Natural killer cell treated with Interleukin-12 subunit alpha and Interleukin-12 subunit beta and Interleukin-15 and Interleukin-18, amount 100 ng/mL, for 72 hours (primary cell): Measurements from ENCODE around the gene HCLS1. TPM values are rescaled to one million over a fixed set of nuclear protein-coding genes. Genes with fewer than 3 reads are reported as not detected.
A peak's percentile ranks its signal among the peaks of the same experiment; 100 is the strongest.
"Not testable (repeated sequence)": the region's sequence is repeated elsewhere in the genome, so short reads cannot be mapped to it uniquely, and the experiment has no call there.

Experiments used
- ATAC-seq, 2 donors: fragments of 150-1000 bp; cut with Tn5 transposase in 1 of 2; sonication (Bioruptor Pico), chemical (Tn5 transposase) in 1 of 2; 2 replicates each; pipeline ENCODE4 v1.10.0; 2021
- DNase-seq: peaks from one replicate; pipeline ENCODE4 v3.0.0; 2022; ENCODE audit warnings: low spot score
- H3K27ac Mint-ChIP-seq, 2 donors: 1 replicate in 1 of 2; 2 replicates in 1 of 2; pipeline ENCODE4 v1.8.0; 2022; ENCODE audit warnings: mixed read lengths in 2 of 2, mild to moderate bottlenecking in 1 of 2, moderate library complexity in 1 of 2
- H3K27me3 Mint-ChIP-seq, 2 donors: 1 replicate in 1 of 2; 2 replicates in 1 of 2; pipeline ENCODE4 v1.8.0; 2022; ENCODE audit warnings: mixed read lengths in 2 of 2
- H3K36me3 Mint-ChIP-seq: one replicate; pipeline ENCODE4 v1.8.0; 2022; ENCODE audit warnings: mixed read lengths
- H3K4me1 Mint-ChIP-seq, 2 donors: 1 replicate in 1 of 2; 2 replicates in 1 of 2; pipeline ENCODE4 v1.8.0; 2022; ENCODE audit warnings: low read depth in 2 of 2, mixed read lengths in 2 of 2, mild to moderate bottlenecking in 1 of 2
- H3K4me3 Mint-ChIP-seq: one replicate; pipeline ENCODE4 v1.8.0; 2022; ENCODE audit warnings: mixed read lengths
- H3K9me3 Mint-ChIP-seq: 2 replicates; pipeline ENCODE4 v1.8.0; 2022; ENCODE audit warnings: mixed read lengths
- total RNA-seq, 2 donors: library from RNA; stranded (reverse); gene quantifications; one replicate each; pipeline ENCODE4 v1.2.3, GENCODE V29; 2022

The HCLS1 gene, protein sequence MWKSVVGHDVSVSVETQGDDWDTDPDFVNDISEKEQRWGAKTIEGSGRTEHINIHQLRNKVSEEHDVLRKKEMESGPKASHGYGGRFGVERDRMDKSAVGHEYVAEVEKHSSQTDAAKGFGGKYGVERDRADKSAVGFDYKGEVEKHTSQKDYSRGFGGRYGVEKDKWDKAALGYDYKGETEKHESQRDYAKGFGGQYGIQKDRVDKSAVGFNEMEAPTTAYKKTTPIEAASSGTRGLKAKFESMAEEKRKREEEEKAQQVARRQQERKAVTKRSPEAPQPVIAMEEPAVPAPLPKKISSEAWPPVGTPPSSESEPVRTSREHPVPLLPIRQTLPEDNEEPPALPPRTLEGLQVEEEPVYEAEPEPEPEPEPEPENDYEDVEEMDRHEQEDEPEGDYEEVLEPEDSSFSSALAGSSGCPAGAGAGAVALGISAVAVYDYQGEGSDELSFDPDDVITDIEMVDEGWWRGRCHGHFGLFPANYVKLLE
- total RNA-seq = 100 to 1,000 TPM; 252 to 297 TPM

DNA sequence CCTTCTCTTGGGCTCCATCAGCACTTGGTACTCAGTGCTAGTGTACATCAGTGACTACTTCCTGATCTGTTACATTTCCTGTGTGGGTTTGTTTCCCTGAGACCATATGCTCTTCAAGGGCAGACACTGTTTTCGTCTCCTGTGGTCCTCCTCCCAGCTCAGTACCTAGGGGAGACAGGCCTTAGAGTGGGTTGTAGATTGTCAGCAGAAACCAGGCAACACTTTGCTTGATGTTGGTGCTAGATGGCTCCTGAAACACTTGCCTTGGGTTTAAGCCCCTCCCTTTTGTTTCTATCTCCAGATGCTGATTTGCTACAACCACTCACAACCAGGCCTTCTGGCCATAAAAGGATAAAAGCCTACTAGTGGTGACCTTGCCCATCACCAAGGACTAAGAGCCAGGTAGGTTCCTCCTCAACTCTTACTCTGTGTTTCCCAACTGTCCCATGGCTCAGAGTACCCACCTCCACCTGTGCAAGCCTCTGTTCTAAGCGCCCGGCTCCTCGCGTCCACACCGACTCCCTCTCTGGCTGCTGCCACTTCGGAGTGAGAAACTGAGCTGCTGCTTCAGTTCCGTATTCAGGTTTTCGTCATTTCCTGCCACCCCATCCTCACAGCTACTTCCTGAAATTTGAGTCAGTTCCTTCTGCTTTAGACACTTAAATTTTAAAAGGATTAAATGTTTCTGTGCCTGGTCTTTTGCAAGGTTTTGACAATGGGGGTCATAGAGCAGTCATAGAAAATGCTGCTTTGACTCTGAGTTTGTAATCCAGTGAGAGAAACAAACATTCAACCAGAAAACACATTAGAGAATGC, at the start of gene HCLS1:
Gene HCLS1, minus strand, starts transcription at position 548 of the 816 bp plus-strand sequence. CDS start 2,556 bp downstream, outside the sequence.
- Mint-ChIP-seq H3K27me3 (no peaks in the 10 kb centered on the region), H3K4me1 (peaks cover 46 to 52% of the 10 kb centered on the region in 2 donors), H3K27ac (peak within 1 kb of the TSS; percentile 95 to 97), H3K4me3 (peak within 1 kb of the TSS; percentile 91), H3K36me3 (peaks cover 52% of the 10 kb centered on the region), H3K9me3 (no peaks in the 10 kb centered on the region)
- DNase-seq (peak; percentile 71), ATAC-seq (peak; percentile 90 to 92)

DNA sequence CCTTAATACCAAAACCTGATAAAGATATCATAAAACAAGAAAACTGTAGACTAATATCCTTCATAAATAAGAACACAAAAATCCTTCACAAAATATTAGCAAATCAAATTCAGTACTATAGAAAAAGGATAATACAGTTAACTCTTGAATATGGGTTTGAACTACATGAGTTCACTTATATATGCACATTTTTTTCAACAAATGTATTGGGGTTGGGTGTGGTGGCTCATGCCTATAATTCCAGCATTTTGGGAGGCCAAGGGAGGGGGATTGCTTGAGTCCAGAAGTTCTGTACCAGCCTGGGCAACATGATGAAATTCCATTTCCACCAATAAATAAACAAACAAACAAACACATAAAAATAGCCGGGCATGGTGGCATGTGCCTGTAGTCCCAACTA, 49.6 kb upstream of the HCLS1 start:
- H3K9me3 Mint-ChIP-seq = no peaks in the 10 kb centered on the region
- peaks cover 0 to 2% of the 10 kb centered on the region in 2 donors for H3K4me1 Mint-ChIP-seq
- H3K4me3 Mint-ChIP-seq = no peak overlapping the region
- peaks cover 24% of the 10 kb centered on the region for H3K36me3 Mint-ChIP-seq
- ATAC-seq (no peak), DNase-seq (no peak)
- H3K27me3 Mint-ChIP-seq = no peaks in the 10 kb centered on the region
- no peak overlapping the region for H3K27ac Mint-ChIP-seq

DNA sequence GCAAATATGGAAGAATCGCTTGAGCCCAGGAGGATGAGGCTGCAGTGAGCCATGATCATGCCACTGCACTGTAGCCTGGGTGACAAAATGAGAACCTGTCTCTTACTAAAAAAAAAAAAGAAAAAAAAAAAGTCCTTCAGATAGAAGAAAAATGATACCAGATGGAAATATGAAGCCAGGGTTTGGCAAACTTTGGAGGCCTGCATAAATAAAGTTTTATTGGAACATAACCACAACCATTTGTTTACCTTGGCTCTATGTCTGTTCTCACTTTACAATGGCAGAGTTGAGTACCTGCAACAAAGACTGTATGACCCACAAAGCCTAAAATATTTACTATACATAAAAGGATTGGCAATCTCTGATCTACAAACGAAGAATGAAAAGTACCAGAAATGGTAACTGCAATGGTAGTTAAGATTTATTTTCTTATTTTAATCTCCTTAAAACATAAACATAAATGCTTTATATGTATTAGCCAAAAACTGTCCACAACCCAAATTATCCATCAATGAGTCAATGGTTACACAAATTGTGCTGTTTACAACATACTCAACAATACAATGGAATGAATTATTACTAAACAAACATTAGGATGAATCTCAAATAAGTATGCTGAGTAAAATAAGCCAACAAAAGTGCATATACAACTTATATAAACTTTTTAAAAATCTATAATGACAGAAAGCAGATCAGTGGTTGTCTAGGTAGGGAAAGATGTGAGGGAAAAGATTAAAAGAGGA, 47.0 kb upstream of the HCLS1 start:
- Mint-ChIP-seq H3K9me3 (no peaks in the 10 kb centered on the region), H3K27ac (no peak overlapping the region), H3K36me3 (peaks cover 25% of the 10 kb centered on the region), H3K4me3 (no peak overlapping the region), H3K4me1 (peaks cover 3 to 4% of the 10 kb centered on the region in 2 donors), H3K27me3 (no peaks in the 10 kb centered on the region)
- ATAC-seq = no peak
- no peak for DNase-seq

DNA sequence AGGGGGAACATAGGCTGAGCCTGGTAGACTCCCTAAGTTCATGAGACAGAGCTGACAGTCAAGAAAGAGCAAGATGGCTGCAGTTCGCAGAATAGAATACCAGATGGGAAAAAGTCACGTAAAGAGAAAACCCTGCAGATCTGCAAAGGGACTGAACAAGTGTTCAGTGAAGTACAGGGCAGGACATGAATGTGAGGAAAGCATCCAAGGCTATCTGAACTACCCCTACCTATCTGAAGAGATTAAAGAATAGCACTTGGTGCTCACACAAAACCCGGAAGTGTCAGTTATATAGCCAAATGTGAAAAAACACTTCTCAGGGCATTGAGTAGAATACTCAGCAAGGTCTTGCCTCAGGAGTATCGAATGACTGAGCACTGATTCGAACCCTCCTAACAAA, 44.8 kb upstream of the HCLS1 start:
- Mint-ChIP-seq H3K27me3 (no peaks in the 10 kb centered on the region), H3K27ac (no peak overlapping the region), H3K36me3 (peaks cover 25% of the 10 kb centered on the region), H3K4me3 (no peak overlapping the region), H3K9me3 (no peaks in the 10 kb centered on the region), H3K4me1 (peaks cover 3 to 4% of the 10 kb centered on the region in 2 donors)
- DNase-seq = no peak
- ATAC-seq = no peak

DNA sequence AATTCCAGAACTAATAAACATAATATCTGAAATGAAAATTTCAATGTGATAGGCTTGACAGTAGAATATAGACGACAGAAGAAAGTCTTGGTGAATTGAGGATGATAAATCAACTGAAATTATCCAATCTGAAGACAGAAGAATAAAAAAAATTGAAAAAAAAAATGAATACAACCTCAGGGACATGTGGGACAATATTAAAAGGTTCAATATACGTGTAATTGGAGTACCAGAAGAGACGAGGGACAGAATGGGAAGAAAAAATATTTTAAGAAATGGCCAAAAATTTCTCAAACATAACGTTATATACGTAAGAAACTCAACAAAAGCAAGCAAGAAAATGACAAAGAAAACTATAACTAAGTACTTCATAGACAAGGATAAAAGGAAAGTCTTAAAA, 43.3 kb upstream of the HCLS1 start:
- Mint-ChIP-seq H3K4me3 (no peak overlapping the region), H3K36me3 (peaks cover 21% of the 10 kb centered on the region), H3K27me3 (no peaks in the 10 kb centered on the region), H3K4me1 (peaks cover 3 to 4% of the 10 kb centered on the region in 2 donors), H3K9me3 (no peaks in the 10 kb centered on the region), H3K27ac (no peak overlapping the region)
- DNase-seq (no peak), ATAC-seq (no peak)

DNA sequence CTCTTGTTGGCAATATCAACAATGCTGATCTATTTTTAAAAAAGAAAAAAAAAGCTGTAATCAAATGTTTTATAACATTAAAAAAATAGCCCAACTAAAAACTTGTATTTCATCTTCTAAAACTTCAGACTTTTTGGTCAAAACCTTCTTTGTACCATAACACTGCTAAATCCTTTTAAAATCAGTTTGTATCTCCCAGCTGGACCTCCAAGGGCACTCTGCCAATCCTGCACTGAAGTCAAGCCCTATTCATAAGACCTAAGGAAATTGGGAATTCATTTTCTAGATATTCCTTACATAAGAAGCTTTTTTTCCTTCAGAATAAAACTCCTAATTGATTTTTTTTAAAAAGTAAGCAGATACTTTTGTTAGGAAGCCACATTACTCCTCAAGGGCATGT, 38.2 kb upstream of the HCLS1 start:
- ATAC-seq = no peak
- DNase-seq = no peak
- Mint-ChIP-seq H3K4me1 (peaks cover 0 to 4% of the 10 kb centered on the region in 2 donors), H3K27me3 (no peaks in the 10 kb centered on the region), H3K9me3 (no peaks in the 10 kb centered on the region), H3K36me3 (peaks cover 29% of the 10 kb centered on the region), H3K27ac (no peak overlapping the region), H3K4me3 (no peak overlapping the region)

DNA sequence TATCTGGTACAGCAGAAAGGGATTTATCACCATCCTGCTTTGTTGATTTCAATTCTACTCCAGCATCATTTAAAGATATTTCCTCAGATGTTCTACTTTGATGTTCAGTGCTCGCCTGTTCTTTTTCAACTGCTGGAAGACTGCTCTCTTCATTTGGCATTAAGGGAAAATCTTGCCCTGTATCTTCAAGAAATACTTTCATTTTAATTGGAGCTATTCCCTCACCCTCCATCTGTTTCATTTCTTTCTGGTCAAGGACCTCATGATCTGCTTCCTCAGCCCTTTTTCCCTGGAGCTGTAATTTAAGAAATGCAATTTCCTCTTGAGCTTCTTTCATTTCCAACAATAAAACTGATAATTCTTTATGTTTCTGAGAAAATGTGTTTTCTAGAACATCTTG, 37.8 kb upstream of the HCLS1 start:
- ATAC-seq (no peak), DNase-seq (no peak)
- H3K36me3 Mint-ChIP-seq = peaks cover 25% of the 10 kb centered on the region
- H3K27ac Mint-ChIP-seq = no peak overlapping the region
- no peaks in the 10 kb centered on the region for H3K27me3 Mint-ChIP-seq
- H3K4me1 Mint-ChIP-seq = peaks cover 0 to 4% of the 10 kb centered on the region in 2 donors
- no peak overlapping the region for H3K4me3 Mint-ChIP-seq
- H3K9me3 Mint-ChIP-seq = no peaks in the 10 kb centered on the region

DNA sequence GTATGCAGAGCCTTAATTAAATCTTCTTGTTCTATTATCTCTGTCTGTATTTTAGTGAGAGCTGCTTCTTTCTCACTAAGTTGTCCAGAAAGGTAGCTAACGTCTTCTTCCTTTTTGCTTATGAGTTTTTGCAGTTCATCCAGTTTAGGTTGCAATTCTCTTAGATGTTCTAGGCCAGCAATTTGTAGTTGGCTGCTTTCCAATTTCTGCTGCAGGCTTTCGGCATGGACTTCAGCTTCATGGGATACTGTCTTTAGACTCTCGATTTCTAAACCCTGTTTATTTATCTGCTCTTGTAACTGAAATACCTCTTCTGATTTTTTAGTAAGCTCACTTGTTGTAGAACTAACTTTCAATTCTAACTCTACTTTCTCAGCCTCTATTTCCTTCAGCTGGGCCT, 35.5 kb upstream of the HCLS1 start:
- Mint-ChIP-seq H3K9me3 (no peaks in the 10 kb centered on the region), H3K4me1 (peaks cover under 1 to 11% of the 10 kb centered on the region in 2 donors), H3K27me3 (no peaks in the 10 kb centered on the region), H3K4me3 (no peak overlapping the region), H3K27ac (no peak overlapping the region), H3K36me3 (peaks cover 42% of the 10 kb centered on the region)
- ATAC-seq (no peak), DNase-seq (no peak)

DNA sequence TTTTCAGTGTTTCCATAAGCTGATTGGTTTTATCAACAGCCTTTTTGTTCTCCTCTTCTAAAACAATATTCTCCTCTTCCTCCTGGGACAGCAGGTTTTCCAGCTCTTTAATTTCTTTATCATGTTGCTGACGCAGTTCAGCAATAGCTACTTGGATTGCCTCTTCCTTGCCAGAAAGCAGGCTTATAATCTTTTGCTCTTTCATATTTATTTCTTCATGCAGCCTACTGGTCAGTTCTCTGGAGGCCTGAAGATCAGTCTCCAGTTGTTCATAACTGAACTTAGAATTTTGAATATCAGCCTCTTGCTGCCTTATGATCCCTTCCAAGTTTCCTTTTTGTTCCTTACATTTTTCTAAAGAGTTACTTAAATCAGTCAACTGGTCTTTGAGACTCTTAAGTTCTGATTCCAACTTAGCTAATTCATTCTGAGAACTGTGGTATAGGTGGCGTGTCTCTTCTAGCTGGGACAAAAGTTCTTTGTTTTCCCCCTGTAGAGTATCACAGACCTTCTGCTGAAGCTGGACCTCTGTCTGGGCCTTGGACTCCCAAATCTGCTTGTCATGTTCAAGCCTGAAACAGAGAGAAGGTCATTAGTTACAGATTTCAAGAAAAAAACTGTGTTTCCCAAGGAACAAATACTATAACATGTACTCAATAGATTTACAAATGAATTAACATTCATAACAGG, 31.5 kb upstream of the HCLS1 start:
- no peaks in the 10 kb centered on the region for H3K9me3 Mint-ChIP-seq
- peaks cover 6 to 16% of the 10 kb centered on the region in 2 donors for H3K4me1 Mint-ChIP-seq
- ATAC-seq (no peak), DNase-seq (no peak)
- no peak overlapping the region for H3K4me3 Mint-ChIP-seq
- H3K36me3 Mint-ChIP-seq = peaks cover 27% of the 10 kb centered on the region
- H3K27me3 Mint-ChIP-seq = no peaks in the 10 kb centered on the region
- peak overlapping the region; percentile 4 to 13 for H3K27ac Mint-ChIP-seq

DNA sequence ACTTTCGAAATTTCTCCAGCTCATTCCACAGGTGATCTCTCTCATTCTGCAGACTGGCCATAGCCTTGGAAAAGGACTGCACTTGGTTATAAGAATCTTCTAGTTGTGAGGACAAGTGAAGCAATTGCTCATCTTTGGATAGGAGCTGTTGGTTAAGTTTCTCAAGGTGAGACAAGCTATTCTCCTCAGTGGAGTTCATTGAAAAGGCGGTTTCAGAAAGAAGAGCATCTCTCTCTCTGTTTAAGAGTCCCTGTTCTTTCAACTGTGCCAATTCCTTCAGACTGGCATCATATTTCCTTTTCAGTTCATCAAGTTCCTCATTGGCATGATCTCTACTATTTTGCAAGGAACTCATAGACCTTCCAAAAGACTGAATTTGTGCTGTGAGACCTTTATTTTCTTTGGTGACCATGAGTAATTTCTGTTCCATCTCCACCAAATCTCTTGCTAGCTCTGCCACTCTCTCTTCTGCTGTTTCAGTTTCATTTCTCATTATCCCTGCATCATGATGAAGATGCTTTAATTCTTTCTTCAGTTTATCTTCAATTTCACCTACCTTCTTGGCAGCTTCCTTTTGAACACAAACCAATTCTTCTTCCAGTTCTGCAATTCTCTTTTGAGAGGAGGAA, 30.2 kb upstream of the HCLS1 start:
- Mint-ChIP-seq H3K9me3 (no peaks in the 10 kb centered on the region), H3K27ac (peak overlapping the region; percentile 10 to 35), H3K4me1 (peaks cover 6 to 16% of the 10 kb centered on the region in 2 donors), H3K36me3 (peaks cover 31% of the 10 kb centered on the region), H3K4me3 (peak overlapping the region; percentile 1), H3K27me3 (no peaks in the 10 kb centered on the region)
- ATAC-seq (peak in 1 of 2 donors; percentile 59), DNase-seq (no peak)

DNA sequence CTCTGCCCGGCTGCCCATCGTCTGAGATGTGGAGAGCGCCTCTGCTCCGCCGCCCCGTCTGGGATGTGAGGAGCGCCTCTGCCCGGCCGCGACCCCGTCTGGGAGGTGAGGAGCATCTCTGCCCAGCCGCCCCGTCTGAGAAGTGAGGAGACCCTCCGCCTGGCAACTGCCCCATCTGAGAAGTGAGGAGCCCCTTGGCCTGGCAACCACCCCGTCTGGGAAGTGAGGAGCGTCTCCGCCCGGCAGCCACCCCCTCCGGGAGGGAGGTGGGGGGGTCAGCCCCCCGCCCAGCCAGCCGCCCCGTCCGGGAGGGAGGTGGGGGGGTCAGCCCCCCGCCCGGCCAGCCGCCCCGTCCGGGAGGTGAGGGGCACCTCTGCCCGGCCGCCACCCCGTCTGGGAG, 28.0 kb upstream of the HCLS1 start:
- DNase-seq, ATAC-seq, H3K27ac Mint-ChIP-seq, H3K27me3 Mint-ChIP-seq, H3K4me3 Mint-ChIP-seq, H3K9me3 Mint-ChIP-seq: not testable (repeated sequence)
- peaks cover 6 to 16% of the 10 kb centered on the region in 2 donors for H3K4me1 Mint-ChIP-seq
- peaks cover 44% of the 10 kb centered on the region for H3K36me3 Mint-ChIP-seq

DNA sequence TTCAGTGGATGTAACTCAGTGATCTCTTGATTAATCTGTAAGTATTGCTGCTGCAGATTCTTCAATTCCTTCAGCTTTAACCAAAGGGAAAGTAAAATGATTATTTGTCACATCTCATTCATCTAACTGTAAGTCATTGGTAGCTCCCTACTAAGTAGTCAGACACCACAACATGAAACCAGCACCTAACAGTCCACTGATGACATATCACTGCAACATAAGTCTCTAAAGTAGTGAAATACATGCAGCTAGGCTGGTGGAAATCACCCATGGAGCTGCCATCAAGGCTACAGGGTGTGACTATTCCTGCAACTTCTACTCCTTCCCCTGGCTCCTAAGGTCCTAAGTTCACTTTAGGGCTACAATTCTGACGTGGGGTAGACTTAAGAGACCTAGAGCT, 21.1 kb upstream of the HCLS1 start:
- H3K9me3 Mint-ChIP-seq = no peaks in the 10 kb centered on the region
- no peak for DNase-seq
- no peak overlapping the region for H3K27ac Mint-ChIP-seq
- peaks cover 41% of the 10 kb centered on the region for H3K36me3 Mint-ChIP-seq
- H3K4me1 Mint-ChIP-seq = peaks cover 0 to 2% of the 10 kb centered on the region in 2 donors
- no peaks in the 10 kb centered on the region for H3K27me3 Mint-ChIP-seq
- no peak for ATAC-seq
- H3K4me3 Mint-ChIP-seq = no peak overlapping the region

DNA sequence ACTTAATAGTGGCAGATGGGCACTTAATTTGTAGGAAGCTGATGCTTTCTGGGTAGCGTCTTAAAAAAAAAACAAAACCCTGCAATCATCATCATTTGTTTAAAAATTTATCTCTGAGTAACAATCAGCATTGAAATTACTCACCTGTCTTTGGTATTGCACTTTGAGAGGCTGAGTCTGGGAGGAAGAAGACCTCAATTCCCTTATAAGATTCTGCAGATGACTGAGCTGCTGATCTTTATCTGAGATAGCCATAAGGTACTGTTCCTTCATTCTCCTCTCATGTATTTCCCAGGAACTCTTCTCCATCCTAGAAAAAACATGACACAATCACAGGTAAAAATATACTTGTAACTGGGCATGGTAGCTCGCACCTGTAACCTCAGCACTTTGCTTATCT, 16.4 kb upstream of the HCLS1 start:
- Mint-ChIP-seq H3K9me3 (no peaks in the 10 kb centered on the region), H3K27me3 (no peaks in the 10 kb centered on the region), H3K4me1 (peaks cover 0 to 2% of the 10 kb centered on the region in 2 donors), H3K4me3 (no peak overlapping the region), H3K27ac (no peak overlapping the region), H3K36me3 (peaks cover 38% of the 10 kb centered on the region)
- no peak for DNase-seq
- no peak for ATAC-seq
